ENCODE results near the gene LPCAT3. TPM values are rescaled to one million over a fixed set of nuclear protein-coding genes. Genes with fewer than 3 reads are reported as not detected.
A peak's percentile ranks its signal among the peaks of the same experiment; 100 is the strongest.

Gene LPCAT3
- total and polyA plus RNA-seq, 2 of the 13 experiments (the other 11 are each of a cell fraction or from before 2014, with no cell fraction given): 44.5 to 64.3 TPM

GRCh38 chr12:6937481-6938352, 80.6 kb downstream of the LPCAT3 start (continued):
- TF ChIP-seq TERF1 (CRISPR knock-in tag; IDR thresholded peaks at IDR 0.05) (no peak), PCBP1 (IDR thresholded peaks at IDR 0.05; ENCODE audit: borderline replicate concordance, low read depth, low read length) (no peak), YEATS4 (CRISPR knock-in tag; IDR thresholded peaks at IDR 0.05; ENCODE audit: borderline replicate concordance) (peak; percentile 50; the same call in 1 of the 2 replicates), BRCA1 (CRISPR knock-in tag; IDR thresholded peaks at IDR 0.05) (no peak), ZNF460 (CRISPR knock-in tag; IDR thresholded peaks at IDR 0.05; ENCODE audit: borderline replicate concordance) (no peak), MZF1 (CRISPR knock-in tag; IDR thresholded peaks at IDR 0.05; ENCODE audit: borderline replicate concordance) (no peak), ZNF224 (CRISPR knock-in tag; IDR thresholded peaks at IDR 0.05) (peak; percentile 83), POGZ (CRISPR knock-in tag; IDR thresholded peaks at IDR 0.05) (peak; percentile 94), MIER2 (CRISPR knock-in tag; IDR thresholded peaks at IDR 0.05) (peak; percentile 9; the same call in 1 of the 2 replicates), ZNF720 (CRISPR knock-in tag; IDR thresholded peaks at IDR 0.05) (no peak), SP1 (IDR thresholded peaks at IDR 0.05) (no peak), SP1 (CRISPR knock-in tag; IDR thresholded peaks at IDR 0.05) (peak; percentile 91), ZNF614 (CRISPR knock-in tag; IDR thresholded peaks at IDR 0.05; ENCODE audit: borderline replicate concordance) (peak; percentile 91; the same call in 1 of the 2 replicates), ZNF775 (CRISPR knock-in tag; IDR thresholded peaks at IDR 0.05; ENCODE audit: borderline replicate concordance) (no peak), ZNF143 (CRISPR knock-in tag; IDR thresholded peaks at IDR 0.05) (peak; percentile 33; the same call in 1 of the 2 replicates), TBL1XR1 (IDR thresholded peaks at IDR 0.05; ENCODE audit: borderline replicate concordance, low read length, partially characterized antibody) (peak; percentile 40), ZNF383 (CRISPR knock-in tag; IDR thresholded peaks at IDR 0.05; ENCODE audit: borderline replicate concordance) (no peak), MBD4 (IDR thresholded peaks at IDR 0.05; ENCODE audit: borderline replicate concordance, low read length) (no peak)
- TF ChIP-seq, protein P1, sequence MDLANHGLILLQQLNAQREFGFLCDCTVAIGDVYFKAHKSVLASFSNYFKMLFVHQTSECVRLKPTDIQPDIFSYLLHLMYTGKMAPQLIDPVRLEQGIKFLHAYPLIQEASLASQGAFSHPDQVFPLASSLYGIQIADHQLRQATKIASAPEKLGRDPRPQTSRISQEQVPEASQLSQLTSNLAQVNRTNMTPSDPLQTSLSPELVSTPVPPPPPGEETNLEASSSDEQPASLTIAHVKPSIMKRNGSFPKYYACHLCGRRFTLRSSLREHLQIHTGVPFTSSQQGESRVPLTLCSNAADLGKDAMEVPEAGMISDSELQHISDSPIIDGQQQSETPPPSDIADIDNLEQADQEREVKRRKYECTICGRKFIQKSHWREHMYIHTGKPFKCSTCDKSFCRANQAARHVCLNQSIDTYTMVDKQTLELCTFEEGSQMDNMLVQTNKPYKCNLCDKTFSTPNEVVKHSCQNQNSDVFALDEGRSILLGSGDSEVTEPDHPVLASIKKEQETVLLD (CRISPR knock-in tag; IDR thresholded peaks at IDR 0.05; ENCODE audit: low read depth): peak; percentile 23; the same call in 1 of the 2 replicates
- TF ChIP-seq, protein P2, sequence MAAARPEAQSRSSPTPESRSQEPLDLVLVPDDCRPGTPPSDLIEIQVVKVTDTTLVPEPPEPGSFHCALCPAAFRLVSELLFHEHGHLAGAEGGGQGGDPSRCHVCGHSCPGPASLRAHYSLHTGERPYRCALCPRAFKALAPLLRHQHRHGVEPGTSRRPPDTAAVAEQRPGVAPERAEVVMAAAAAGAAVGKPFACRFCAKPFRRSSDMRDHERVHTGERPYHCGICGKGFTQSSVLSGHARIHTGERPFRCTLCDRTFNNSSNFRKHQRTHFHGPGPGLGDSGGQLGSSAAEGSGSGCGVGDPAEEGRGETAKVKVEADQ (CRISPR knock-in tag; IDR thresholded peaks at IDR 0.05; ENCODE audit: borderline replicate concordance): peak; percentile 85
- TF ChIP-seq, protein P3, sequence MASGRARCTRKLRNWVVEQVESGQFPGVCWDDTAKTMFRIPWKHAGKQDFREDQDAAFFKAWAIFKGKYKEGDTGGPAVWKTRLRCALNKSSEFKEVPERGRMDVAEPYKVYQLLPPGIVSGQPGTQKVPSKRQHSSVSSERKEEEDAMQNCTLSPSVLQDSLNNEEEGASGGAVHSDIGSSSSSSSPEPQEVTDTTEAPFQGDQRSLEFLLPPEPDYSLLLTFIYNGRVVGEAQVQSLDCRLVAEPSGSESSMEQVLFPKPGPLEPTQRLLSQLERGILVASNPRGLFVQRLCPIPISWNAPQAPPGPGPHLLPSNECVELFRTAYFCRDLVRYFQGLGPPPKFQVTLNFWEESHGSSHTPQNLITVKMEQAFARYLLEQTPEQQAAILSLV (CRISPR knock-in tag; IDR thresholded peaks at IDR 0.05; ENCODE audit: borderline replicate concordance): 0 out of 2 replicates have a peak, but pooled peaks have one; percentile 37
- TF ChIP-seq, protein P4, sequence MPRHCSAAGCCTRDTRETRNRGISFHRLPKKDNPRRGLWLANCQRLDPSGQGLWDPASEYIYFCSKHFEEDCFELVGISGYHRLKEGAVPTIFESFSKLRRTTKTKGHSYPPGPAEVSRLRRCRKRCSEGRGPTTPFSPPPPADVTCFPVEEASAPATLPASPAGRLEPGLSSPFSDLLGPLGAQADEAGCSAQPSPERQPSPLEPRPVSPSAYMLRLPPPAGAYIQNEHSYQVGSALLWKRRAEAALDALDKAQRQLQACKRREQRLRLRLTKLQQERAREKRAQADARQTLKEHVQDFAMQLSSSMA (CRISPR knock-in tag; IDR thresholded peaks at IDR 0.05): peak; percentile 97

All from HepG2 (cell line).